NCI-H1694 treated with DMSO at 0.1 percent for 48 hours (cell line): ENCODE measurements around the gene NSUN2.

Experiments
- DNase-seq: peaks from one replicate; lab custom pipeline; 2025; lab: John Stamatoyannopoulos, UW

NSUN2 gene

GRCh38 chr5:6604341-6604740, 28.5 kb downstream of the NSUN2 start:
- no peak for DNase-seq

GRCh38 chr5:6603643-6604042, 29.2 kb downstream of the NSUN2 start:
- no peak for DNase-seq

GRCh38 chr5:6602441-6602840, 30.4 kb downstream of the NSUN2 start:
- no peak for DNase-seq

- DNase-seq: no peak
Observed at GRCh38 chr5:6601816-6602215, 31.0 kb downstream of the NSUN2 start.

GRCh38 chr5:6601271-6601670, 31.6 kb downstream of the NSUN2 start:
- DNase-seq: no peak

GRCh38 chr5:6599739-6600138, 33.1 kb downstream of the NSUN2 start:
- no peak for DNase-seq

GRCh38 chr5:6598351-6598900, 34.4 kb downstream of the NSUN2 start:
- DNase-seq: no peak

GRCh38 chr5:6597557-6597956, 35.3 kb downstream of the NSUN2 start:
- DNase-seq: no peak

GRCh38 chr5:6596388-6596787, 36.5 kb downstream of the NSUN2 start:
- DNase-seq: no peak

- no peak for DNase-seq
Observed at GRCh38 chr5:6595405-6595804, 37.4 kb downstream of the NSUN2 start.

- no peak for DNase-seq
Observed at GRCh38 chr5:6594066-6594465, 38.8 kb downstream of the NSUN2 start.

- no peak for DNase-seq
Observed at GRCh38 chr5:6593148-6594016, 39.5 kb downstream of the NSUN2 start.

- DNase-seq: no peak
Observed at GRCh38 chr5:6592601-6593000, 40.2 kb downstream of the NSUN2 start.

GRCh38 chr5:6591671-6592288, 41.1 kb downstream of the NSUN2 start:
- no peak for DNase-seq

GRCh38 chr5:6590581-6590980, 42.3 kb downstream of the NSUN2 start:
- DNase-seq: no peak

- no peak for DNase-seq
Observed at GRCh38 chr5:6587171-6587570, 45.7 kb downstream of the NSUN2 start.

- DNase-seq: no peak
Observed at GRCh38 chr5:6586647-6587042, 46.2 kb downstream of the NSUN2 start.

GRCh38 chr5:6585939-6586646, 46.8 kb downstream of the NSUN2 start:
- DNase-seq: no peak

- no peak for DNase-seq
Observed at GRCh38 chr5:6585168-6585567, 47.7 kb downstream of the NSUN2 start.

- no peak for DNase-seq
Observed at GRCh38 chr5:6584727-6585126, 48.1 kb downstream of the NSUN2 start.

GRCh38 chr5:6584101-6584645, 48.7 kb downstream of the NSUN2 start:
- DNase-seq: no peak
